GM10847 (cell line): ENCODE results near the gene TMEM151A.

Experiments used
- POLR2A ChIP-seq: IDR thresholded peaks from 2 replicates; pipeline ENCODE4 v1.6.1; 2011; ENCODE audit not compliant: insufficient read length; ENCODE audit errors: extremely low read depth

The TMEM151A gene

GRCh38 chr11:66343176-66343575, 51.5 kb downstream of the TMEM151A start:
- TF ChIP-seq POLR2A, result no peak

GRCh38 chr11:66344550-66345315, 53.0 kb downstream of the TMEM151A start, which contains the start of gene BRMS1:
TSS of gene BRMS1 (minus strand) at chr11:66345104. CDS start at chr11:66342234, 2,870 bp downstream.
- TF ChIP-seq POLR2A, result peak; percentile 90

- no peak for TF ChIP-seq POLR2A
These were observed 53.6 kb downstream of the TMEM151A start for GRCh38 chr11:66345316-66345649.
